OCI-LY1 (cell line): ENCODE measurements around the gene CALR3.

Experiments
- H2AFZ ChIP-seq: fragments of 200-600 bp; sonication (generic), shearing (Covaris generic); 2 replicates; pipeline ENCODE4 v1.6.0; 2014; ENCODE audit warnings: antibody characterized with exemption, mild to moderate bottlenecking, low read length
- H3F3A ChIP-seq: fragments of 200-600 bp; sonication (generic), shearing (Covaris generic); 2 replicates; pipeline ENCODE4 v1.6.0; 2014; ENCODE audit warnings: mild to moderate bottlenecking, antibody characterized with exemption, low read length, moderate library complexity; ENCODE audit not compliant: insufficient read depth
- H3K27ac ChIP-seq: fragments of 200-600 bp; sonication (generic); 2 replicates; pipeline ENCODE4 v1.5.1; 2014; ENCODE audit warnings: low read length, mixed run types, mild to moderate bottlenecking, low read depth; ENCODE audit not compliant: poor library complexity, severe bottlenecking
- H3K27me3 ChIP-seq: fragments of 200-600 bp; sonication (generic); 2 replicates; pipeline ENCODE4 v1.6.0; 2014; ENCODE audit warnings: antibody characterized with exemption, mild to moderate bottlenecking, low read length, moderate library complexity; ENCODE audit not compliant: insufficient read depth
- H3K36me3 ChIP-seq: fragments of 200-600 bp; sonication (generic); 2 replicates; pipeline ENCODE4 v1.6.1; 2014; ENCODE audit warnings: mild to moderate bottlenecking, antibody characterized with exemption, low read length, moderate library complexity, mixed read lengths; ENCODE audit not compliant: insufficient read depth
- H3K4me1 ChIP-seq: fragments of 200-600 bp; sonication (generic); 2 replicates; pipeline ENCODE4 v1.5.1; 2014; ENCODE audit warnings: mild to moderate bottlenecking, low read length, moderate library complexity; ENCODE audit not compliant: insufficient read depth, severe bottlenecking
- H3K4me2 ChIP-seq: fragments of 200-600 bp; sonication (generic), shearing (Covaris generic); 2 replicates; pipeline ENCODE4 v1.6.1; 2014; ENCODE audit warnings: low read length
- H3K4me3 ChIP-seq: fragments of 200-600 bp; sonication (generic); 2 replicates; pipeline ENCODE4 v1.5.1; 2014; ENCODE audit warnings: low read length, low read depth, mild to moderate bottlenecking, mixed read lengths; ENCODE audit not compliant: poor library complexity, severe bottlenecking
- H3K79me2 ChIP-seq: fragments of 200-600 bp; shearing (Covaris generic); 2 replicates; pipeline ENCODE4 v1.6.1; 2016; ENCODE audit warnings: mixed run types, low read length, mixed read lengths; ENCODE audit not compliant: insufficient read depth
- H3K9ac ChIP-seq: fragments of 200-600 bp; sonication (generic), shearing (Covaris generic); 2 replicates; pipeline ENCODE4 v1.6.1; 2014; ENCODE audit warnings: mild to moderate bottlenecking, low read length, mixed read lengths
- H3K9me2 ChIP-seq: fragments of 200-600 bp; sonication (generic), shearing (Covaris generic); 2 replicates; pipeline ENCODE4 v1.6.1; 2014; ENCODE audit warnings: low read depth, mild to moderate bottlenecking, low read length, mixed read lengths
- H3K9me3 ChIP-seq: fragments of 200-600 bp; shearing (Covaris generic); 2 replicates; pipeline ENCODE4 v1.6.1; 2014; ENCODE audit warnings: low read length, mixed read lengths
- H4K20me1 ChIP-seq: fragments of 200-600 bp; sonication (generic), shearing (Covaris generic); 2 replicates; pipeline ENCODE4 v1.6.0; 2016; ENCODE audit warnings: mild to moderate bottlenecking, low read length; ENCODE audit not compliant: insufficient read depth
- CTCF ChIP-seq: fragments of 200-600 bp; sonication (generic), shearing (Covaris generic); IDR thresholded peaks from 2 replicates; pipeline ENCODE4 v1.5.1; 2017; ENCODE audit warnings: mild to moderate bottlenecking, antibody characterized with exemption, low read length, moderate library complexity, mixed read lengths
- EZH2 ChIP-seq: fragments of 200-600 bp; sonication (generic), shearing (Covaris generic); IDR thresholded peaks from 2 replicates; pipeline ENCODE4 v1.8.0; 2017; ENCODE audit warnings: borderline replicate concordance, mixed run types, mild to moderate bottlenecking, antibody characterized with exemption, low read length, moderate library complexity, mixed read lengths

CALR3 gene

GRCh38 chr19:16458391-16459341 is 37.3 kb downstream of the CALR3 start:
- Histone ChIP-seq H3K79me2 (peaks cover 94% of the 10 kb centered on the region), H3K27ac (peak overlapping the region; percentile 77), H3K36me3 (peaks cover 4% of the 10 kb centered on the region; the same call in 1 of the 2 replicates), H3K9ac (peak overlapping the region; percentile 57), H3K9me3 (no peaks in the 10 kb centered on the region), H3F3A (no peaks in the 10 kb centered on the region), H3K4me1 (peaks cover 80% of the 10 kb centered on the region), H4K20me1 (no peaks in the 10 kb centered on the region), H2AFZ (no peak overlapping the region), H3K4me2 (peak overlapping the region; percentile 74), H3K27me3 (no peaks in the 10 kb centered on the region), H3K4me3 (peak overlapping the region; percentile 48), H3K9me2 (no peaks in the 10 kb centered on the region)
- no peak for TF ChIP-seq CTCF
- no peak for TF ChIP-seq EZH2

- Histone ChIP-seq H2AFZ (no peak overlapping the region), H3K9me2 (no peaks in the 10 kb centered on the region), H4K20me1 (no peaks in the 10 kb centered on the region), H3K9me3 (no peaks in the 10 kb centered on the region), H3K27ac (peak overlapping the region; percentile 77), H3K9ac (peak overlapping the region; percentile 57), H3K27me3 (no peaks in the 10 kb centered on the region), H3K36me3 (peaks cover 4% of the 10 kb centered on the region; the same call in 1 of the 2 replicates), H3F3A (no peaks in the 10 kb centered on the region), H3K4me2 (peak overlapping the region; percentile 74), H3K4me1 (peaks cover 78% of the 10 kb centered on the region), H3K4me3 (peak overlapping the region; percentile 36), H3K79me2 (peaks cover 93% of the 10 kb centered on the region)
- TF ChIP-seq CTCF: no peak
- no peak for TF ChIP-seq EZH2
These were observed 38.0 kb downstream of the CALR3 start for GRCh38 chr19:16457954-16458331.

GRCh38 chr19:16457195-16457953 is 38.6 kb downstream of the CALR3 start:
- no peak for TF ChIP-seq CTCF
- TF ChIP-seq EZH2: no peak
- Histone ChIP-seq H3K4me2 (peak overlapping the region; percentile 74), H3K4me1 (peaks cover 73% of the 10 kb centered on the region), H3K27me3 (no peaks in the 10 kb centered on the region), H3K79me2 (peaks cover 92% of the 10 kb centered on the region), H2AFZ (no peak overlapping the region), H3F3A (no peaks in the 10 kb centered on the region), H3K9me2 (no peaks in the 10 kb centered on the region), H3K9ac (peak overlapping the region; percentile 57; the same call in 1 of the 2 replicates), H3K9me3 (no peaks in the 10 kb centered on the region), H3K27ac (peak overlapping the region; percentile 77), H3K4me3 (peak overlapping the region; percentile 36), H4K20me1 (no peaks in the 10 kb centered on the region), H3K36me3 (no peaks in the 10 kb centered on the region)
